Measurements from ENCODE around the gene LMX1B.
"Not testable (repeated sequence)": the region's sequence is repeated elsewhere in the genome, so short reads cannot be mapped to it uniquely, and the experiment has no call there.

LMX1B gene

DNA sequence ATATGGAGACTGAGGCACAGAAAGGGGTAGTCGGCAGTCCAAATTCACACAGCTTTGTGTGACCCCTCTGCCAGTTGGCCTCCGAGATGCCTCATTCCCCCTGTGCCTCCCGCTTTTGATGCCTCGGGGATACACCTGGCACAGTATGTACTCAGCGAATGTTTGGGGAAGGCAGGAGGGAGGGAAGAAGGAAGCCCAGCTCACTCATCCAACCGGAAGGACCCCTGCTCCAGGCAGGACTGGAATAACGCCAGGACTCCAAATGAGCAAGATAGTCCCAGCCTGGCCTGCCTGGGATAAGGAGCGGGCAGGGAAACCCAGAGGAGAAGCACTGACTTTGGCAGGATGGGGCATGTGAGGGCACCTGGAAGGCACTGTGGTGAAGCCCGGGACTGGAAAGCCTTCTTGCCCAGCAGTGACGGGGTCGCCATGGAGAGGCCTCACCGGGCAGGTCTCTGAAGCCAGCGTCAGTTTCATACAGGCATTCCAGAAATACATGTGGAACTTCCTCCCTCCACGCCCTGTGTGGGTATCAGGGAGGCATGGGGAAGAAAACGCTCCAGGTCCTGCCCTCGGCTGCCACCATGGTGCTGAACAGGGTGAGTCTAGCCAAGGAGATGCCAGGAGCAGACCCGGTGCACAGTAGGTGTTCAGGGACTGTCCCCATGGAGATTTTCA is 20.3 kb downstream of the LMX1B start:
- no peak for DNase-seq (ENCODE audit: low read depth in 2 of 2)

DNA sequence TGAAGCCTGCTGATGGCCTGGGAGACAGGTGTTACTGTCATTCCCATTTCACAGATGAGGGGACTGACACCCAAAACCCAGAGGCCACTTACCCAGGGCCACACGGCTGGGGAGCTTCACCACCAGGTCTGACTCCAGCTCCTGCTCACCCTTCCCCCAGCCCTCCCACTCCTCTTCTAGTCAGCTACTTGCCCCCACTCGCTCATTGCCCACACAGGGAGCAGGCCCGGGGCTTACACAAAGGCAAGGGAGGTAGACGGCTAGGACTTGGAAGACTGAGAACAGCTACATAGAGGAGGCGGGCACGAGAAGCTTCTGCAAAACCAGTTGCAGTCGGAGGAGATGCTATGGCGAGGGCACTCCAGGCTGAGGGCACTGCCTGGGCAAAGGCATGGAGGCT is 21.3 kb downstream of the LMX1B start:
- no peak for DNase-seq (ENCODE audit: low read depth in 2 of 2)

DNA sequence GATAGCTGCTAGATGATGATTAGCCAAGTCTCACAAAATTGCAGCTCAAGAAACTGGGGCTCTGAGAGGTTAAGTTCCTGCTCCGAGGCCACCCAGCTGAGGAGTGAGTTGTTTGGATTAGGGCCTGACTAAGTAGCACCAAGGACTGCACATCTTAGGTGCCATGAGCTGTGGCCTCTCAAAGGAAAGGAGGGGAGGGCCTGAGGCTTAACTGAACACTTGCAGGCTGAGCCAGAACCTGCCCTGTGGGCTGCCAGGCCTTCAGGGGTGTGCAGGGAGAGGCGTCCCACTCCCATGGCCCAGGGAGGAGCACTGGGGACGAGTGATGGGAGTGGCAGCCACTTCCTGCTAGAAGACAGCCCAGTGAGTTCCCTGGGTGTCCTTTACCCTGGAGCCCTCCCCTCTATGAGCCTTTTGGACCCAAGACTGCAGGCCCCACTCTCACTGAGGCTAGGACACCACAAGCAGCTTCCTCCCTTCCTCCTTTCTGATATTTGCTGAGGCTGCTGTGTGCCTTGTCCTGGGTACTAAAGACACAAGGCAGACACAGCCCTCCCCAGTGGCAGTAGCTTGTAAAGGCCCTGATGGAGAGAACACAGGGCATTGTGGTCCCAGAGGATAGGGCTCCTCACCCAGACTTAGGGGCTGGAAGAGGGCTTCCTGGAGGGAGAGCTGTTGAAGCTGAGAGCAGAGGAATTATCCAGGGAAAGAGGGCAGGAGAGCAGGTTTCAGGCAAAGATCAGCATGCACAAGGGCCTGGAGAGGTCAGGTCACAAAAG is 22.1 kb downstream of the LMX1B start:
- DNase-seq (ENCODE audit: low read depth in 2 of 2): no peak

DNA sequence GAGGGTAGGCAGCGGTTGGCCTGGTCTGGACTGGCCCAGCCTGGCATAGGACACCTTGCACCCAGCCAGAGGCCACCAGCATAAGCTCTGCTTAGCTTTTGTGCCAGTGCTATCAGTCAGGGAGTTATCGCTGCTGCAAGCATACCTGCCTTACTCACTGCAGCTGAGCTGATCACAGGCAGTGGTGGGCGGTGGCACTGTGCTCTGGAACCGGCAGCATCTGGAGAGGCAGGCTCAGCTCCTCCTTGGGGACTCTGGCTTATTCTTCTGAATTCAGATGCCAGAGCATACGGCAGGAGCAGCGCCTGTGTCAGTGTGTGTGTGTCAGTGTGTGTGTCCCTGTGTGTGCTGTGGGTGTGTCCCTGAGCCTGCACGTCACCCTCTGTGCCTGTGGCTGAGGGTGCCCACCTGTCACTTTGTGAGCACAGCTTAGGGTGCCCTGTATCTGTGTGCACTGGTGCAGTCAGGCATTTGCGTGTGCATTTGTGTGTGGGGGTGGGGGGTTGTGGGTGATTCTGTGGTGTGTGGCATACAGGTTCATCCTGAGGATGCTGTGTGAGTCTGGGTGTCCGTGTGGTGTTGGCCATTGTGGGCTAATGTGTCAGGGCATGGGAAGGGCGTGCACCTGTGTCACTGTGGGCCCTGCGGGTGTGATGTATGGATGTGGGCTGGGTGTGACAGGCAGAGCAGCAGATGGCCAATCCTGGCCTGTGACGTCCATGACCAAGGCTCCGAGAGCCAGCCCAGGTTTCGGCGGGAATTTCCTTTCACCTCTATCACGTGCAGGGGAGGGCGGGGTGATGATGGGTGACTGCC is 23.5 kb downstream of the LMX1B start:
- no peak for DNase-seq (ENCODE audit: low read depth in 2 of 2)

DNA sequence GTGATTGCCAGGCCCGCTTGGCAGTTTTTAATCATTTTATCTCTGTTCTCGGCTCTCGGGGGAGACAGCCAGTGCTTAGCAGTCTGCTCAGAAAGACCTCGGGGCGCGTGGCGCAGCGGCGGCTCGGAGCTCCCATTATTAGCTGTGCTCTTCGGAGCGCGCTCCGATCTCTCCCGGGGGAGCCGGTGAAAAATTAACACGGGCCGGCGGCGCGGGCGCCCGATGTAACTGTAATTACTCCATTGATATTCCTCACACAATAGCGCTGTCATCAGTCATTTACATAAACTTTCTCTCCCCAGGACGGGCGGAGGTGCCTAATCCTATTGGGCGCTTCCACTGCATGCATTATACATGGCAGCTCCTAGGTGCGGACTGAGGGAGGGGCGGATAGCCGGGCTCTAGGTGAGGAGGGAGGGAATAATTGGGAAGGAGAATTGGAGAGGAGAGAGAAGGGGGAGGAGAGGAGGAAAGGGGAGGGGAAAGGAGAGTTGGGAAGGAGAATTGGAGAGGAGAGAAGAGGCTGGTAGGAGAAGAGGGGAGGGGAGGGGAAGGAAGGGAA is 24.9 kb downstream of the LMX1B start:
- DNase-seq (ENCODE audit: low read depth in 2 of 2): no peak

DNA sequence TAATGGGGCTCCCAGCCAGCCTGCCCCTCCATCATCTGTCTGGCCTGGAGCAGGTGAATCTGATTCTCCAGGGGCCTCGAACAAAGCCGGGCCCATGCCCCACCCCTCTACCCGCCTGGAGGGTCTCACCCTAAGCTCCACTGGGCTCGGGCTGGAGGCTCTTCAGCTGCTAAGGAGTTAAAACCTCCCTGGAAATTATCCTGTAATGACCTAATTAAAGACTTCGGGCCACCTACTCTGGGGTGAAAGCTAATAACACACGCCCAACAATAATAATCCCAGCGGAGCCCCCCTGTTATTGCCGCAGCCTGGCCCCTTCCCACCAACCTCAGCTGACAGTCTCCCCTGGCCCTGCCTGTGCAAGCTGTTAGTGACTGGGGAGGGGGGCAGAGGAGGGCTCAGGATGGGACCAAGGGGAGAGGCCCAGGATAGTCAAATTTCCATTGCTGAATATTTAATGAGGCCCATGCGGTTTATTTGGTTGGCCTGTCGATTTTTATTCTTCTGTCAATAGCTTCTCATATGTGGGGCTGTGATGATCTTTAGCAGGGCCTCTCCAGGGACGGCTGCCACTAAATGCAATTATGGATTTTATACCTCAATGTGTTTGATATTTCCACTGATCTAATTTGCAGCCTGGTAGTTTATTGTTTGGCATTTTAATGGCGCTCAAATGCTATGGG is 25.7 kb downstream of the LMX1B start:
- no peak for DNase-seq (ENCODE audit: low read depth in 2 of 2)

DNA sequence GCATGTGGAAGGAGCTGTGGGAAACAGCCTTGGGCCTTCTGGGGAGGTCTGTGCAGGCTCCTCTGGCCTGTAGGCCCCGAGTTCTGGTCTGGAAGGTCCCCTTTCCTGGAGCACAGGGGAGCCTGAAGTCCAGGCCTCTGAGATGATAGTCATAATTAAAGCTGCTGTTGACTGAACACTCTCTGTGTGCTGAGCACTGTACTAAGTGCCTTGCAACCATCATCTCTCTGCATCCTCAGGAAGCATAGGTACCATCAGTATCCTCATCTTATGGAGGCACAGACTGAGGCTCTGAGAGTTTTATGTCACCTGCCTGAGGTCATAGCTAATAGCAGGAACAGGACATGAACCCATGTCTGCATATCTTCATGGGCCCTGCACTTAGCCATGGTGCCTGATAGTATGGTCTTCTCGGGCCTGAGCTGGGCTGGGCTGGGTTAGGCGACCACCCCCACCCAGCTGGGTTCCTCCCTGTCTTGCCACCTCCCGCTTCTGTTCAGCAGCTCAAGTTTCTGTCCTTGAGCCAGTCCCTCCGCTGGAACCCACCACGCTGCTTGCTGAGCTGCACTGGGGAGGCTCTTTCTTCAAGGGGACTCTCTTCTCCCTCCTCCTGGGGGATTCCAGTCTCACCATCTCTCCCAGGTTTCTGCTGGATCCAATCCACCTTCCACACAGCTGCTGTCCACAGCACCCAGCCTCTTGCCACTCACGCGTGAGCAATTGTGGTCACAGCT is 27.6 kb downstream of the LMX1B start:
- no peak for DNase-seq (ENCODE audit: low read depth in 2 of 2)

DNA sequence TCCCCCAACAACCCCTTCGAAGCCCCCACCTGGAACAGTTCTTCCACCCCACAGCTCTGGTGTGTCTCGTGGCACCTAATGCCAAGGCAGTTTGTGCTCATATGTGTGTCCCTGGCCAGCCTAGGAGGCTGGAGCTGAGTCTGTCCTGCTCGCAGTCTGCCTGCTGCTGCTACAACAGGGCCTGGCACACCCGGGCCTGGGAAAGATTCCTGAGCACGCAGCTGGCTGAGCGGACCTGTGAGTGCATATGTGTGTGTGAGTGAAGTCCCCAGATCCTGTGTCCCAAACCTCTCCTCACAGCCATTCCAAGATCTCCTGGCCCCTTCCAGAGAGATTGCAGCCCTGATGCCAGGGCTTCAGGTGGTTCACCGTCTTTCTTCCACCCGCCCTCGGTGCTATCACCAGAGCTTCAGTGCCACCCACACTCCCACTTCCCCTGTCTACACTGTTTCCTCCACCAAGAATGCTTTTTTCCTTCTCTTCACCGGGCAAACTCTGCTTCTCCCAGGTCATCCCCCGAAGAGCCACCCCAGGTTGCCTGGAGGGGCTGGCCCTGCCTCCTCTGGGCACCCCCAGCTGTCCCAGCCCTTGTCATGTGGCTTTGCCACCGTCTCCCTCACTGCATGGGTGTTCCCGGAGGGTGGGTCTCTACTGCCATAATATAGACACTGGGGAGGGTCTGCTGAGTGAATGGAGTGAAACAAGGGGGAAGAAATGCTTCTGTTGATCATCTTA is 28.4 kb downstream of the LMX1B start:
- DNase-seq (ENCODE audit: low read depth in 2 of 2): no peak

DNA sequence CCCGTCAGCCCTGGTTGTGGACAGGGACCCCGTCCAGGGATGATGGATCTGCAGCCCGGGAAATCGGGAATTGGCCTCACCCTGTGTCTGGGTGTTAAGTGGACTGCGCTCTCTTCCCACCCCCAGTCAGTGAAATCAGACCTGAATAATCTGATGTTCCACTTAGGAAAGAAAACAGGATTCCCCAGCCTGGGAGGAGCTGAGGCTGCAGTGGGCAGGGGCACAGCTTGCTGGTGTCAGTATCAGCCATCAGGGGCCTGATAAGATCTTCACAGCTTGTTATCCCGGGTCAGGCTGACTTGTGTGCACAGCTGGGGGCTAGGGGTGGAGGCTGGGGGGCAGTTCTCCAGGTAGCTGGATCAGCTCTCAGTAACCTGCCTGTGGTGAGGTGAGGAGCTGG is 29.1 kb downstream of the LMX1B start:
- no peak for DNase-seq (ENCODE audit: low read depth in 2 of 2)

DNA sequence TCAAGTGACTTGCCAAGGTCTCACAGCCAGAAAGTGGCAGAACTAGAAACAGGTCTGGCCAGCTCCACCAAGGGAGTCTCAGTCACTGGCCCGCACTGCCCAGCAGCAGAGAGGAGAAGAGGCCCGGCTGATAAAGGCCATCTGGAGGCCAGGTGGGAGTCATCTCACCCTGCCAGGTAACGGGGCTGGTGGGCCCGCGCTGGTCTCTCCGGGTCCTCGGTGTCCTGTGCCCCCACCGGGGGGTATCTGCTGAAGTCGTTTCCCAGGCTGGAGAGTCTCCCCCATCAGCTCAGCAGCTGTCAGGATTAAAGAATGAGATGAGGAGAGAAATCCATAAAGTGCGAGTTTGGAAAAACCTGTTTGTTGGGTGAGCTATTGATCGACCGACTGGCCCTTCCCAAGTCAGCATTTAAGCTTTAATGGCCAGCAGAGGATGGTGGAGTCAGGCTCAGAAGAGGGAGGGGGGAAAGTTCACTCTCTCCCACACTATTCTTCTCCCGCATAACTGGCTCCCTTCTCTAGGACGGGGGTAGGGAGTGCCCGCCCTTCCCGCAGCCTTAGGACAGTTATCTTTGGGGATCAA is 30.3 kb downstream of the LMX1B start:
- DNase-seq (ENCODE audit: low read depth in 2 of 2): no peak

DNA sequence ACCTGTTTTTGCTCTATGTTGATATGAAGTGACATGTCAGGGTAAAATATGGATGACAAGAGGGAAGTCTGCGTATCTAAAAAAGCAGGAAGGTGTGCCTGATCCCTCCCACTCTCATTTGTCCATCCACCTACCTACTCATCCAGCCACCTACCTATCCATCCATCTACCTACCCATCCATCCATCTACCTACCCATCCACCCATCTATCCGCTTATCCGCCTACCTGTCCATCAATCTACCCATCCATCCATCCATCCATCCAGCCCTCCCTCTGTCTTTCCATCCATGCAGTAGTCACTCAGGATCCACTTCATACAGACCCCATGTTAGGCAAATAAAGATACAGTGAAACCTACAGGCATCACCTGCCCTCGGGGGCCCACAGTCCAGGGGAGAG is 32.4 kb downstream of the LMX1B start:
- DNase-seq (ENCODE audit: low read depth in 2 of 2): no peak

DNA sequence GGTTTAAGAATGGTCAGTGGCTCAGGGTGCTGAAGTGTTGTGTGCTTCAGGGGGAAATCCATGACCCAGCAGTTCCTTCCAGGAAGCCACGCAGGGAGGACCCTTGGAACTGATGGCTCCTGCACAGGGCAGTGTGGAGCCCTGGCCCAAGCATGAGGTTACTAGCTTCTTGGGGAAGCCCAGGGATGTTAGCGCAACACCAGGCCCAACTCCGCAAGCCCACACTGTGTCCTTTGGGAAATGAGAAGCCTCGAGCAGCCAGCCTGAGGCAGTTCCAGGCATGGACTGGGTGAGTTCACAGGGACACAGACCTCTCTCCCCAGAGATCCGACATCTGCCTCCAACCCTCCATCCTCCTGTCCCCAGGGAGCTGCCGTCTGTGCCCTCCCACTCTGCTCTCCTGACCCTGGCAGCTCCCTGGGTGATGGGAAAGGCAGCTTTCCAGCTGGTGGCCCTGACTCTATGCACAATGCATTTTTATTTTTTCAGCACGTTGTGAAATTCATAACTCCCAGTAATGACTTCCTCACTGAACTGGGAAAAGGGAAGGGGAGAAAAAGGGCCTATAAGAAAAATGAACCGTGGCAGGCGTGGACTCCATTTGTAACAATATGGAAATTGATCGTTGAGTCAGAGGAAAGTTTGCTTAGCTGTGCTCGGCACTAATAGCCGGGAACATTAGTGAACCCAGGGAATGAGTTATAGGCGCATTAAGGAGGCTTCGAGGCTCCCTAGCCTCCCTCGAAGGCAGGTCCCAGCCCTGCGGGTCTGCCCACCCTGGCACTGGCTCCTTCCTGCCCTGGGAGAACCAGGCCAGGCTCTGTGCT is 34.1 kb downstream of the LMX1B start:
- no peak for DNase-seq (ENCODE audit: low read depth in 2 of 2)

DNA sequence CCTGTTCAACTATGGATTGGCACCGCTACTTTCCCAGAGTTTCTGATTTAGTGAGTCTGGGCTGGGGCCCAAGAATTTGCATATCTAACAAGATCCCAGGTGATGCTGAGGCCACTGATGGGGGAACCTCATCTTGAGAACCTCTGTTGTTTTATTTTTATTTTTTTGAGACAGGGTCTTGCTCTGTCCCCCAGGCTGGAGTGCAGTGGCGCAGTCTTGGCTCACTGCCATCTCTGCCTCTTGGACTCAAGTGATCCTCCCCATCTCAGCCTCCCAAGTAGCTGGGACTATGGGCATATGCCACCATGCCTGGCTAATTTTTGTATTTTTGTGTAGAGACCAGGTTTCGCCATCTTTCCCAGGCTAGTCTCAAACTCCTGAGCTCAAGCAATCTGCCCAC is 35.7 kb downstream of the LMX1B start:
- no peak for DNase-seq (ENCODE audit: low read depth in 2 of 2)

DNA sequence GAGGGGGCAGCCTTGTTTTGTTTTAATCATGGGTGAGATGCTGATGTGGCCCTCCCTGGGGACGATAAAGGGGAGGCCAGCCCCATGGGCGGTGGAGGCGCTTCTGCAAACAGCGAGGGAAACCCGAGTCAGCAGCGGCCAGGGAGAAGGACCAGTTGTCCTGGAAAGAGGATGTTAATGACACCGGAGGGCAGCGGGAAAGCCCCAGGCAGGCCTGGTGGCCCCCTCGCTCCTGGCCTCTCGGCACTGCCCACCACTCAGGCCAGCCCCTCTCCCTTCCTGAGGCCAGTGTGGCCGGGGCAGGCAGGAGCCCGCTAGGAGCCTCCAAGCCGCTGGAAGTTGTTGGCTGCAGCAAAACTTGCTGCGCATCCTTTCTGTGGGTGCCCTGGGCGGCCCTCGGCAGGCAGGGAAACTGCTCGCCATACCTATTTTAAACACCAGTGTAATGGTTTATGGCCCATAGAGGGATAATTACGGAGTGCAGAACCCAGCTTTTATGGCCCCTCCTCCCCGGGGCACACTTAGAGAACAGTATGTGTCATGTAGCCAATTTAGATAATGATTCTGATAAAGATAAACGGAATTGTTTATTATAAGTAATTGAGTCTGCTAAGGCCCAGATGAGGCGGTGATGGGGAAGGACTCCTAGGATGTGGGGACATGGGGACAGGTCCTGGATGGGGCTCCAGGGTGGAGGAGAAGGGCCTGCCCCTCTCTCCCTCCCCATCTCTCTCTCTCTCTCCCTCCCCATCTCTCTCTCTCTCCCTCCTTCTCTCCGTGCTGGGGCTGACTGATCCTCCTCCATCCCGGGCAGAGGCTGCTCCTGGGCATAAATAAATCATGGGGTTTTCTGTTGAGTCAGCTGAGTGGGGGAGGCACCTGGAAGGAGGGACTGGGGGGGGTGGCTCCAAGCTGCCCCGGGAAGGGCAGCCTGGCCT is 36.9 kb downstream of the LMX1B start:
- DNase-seq (ENCODE audit: low read depth in 2 of 2): no peak

DNA sequence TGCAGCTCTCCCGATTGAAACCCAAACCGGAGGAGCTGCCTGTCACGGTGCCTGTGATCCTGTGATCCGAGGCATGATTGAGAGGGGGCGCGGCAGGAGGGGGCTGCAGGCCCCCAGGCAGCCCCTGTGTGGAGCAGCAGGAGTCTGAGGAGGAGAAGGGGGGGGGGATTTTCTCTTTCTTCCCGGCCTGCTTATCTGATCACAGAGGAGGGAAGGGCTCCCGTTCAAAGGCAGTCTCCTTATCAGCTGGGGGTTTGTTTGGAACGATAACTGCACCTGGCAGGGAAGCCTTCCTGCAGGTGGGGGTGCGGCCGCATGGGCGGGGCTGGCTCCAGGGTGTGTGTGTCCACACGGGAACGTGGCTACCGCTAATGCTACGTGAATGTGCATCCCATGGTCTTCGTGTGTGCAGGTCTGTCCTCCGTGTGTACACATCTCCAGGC is 38.4 kb downstream of the LMX1B start:
- DNase-seq (ENCODE audit: low read depth in 2 of 2): no peak

DNA sequence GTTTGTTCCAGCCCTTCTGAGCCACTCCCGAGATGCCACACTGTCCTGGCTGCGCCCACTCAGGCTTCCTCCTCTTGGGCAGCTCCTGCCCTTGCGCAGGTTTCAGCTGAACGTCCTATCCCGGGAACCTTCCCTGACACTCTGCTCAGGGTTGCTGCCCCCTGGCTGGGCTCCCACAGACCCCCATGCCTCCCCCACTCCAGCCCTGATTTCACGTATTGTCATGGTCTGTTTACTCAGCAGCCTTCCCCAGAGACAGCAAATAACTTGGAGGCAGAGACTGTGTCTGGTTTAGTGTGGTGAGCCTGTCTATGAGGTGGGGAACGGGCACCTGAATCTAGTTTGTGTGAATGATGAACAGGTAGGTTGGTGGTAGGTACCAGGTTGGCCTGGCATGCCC is 40.4 kb downstream of the LMX1B start:
- DNase-seq (ENCODE audit: low read depth in 2 of 2): no peak

DNA sequence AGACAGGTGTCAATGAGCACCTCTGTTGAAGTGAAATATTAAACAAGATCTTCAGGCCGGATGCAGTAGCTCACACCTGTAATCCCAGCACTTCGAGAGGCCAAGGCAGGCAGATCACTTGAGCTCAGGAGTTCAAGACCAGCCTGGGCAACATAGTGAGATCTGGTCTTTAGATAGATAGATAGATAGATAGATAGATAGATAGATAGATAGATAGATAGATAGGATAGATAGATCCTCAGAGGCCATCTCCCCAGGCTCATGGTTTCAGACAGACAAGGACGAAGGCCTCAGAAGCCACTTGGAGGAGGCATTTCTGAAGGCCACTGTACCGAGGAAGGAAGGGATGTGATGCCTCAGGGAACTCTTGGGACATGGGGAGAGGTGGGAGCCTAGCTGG is 42.5 kb downstream of the LMX1B start:
- DNase-seq (ENCODE audit: low read depth in 2 of 2): not testable (repeated sequence)

All from stimulated activated CD4-positive, alpha-beta T cell treated with anti-CD3 and anti-CD28 coated beads, Interleukin-4, amount 100 ng/mL, for 48 hours (primary cell).